Endothelial cell (in vitro differentiated cells): ENCODE measurements around the gene TIMP2. TPM values are rescaled to one million over a fixed set of nuclear protein-coding genes. Genes with fewer than 3 reads are reported as not detected.
"Not testable (repeated sequence)": the region's sequence is repeated elsewhere in the genome, so short reads cannot be mapped to it uniquely, and the experiment has no call there.

Experiments used
- DNase-seq: peaks from one replicate; pipeline ENCODE4 v3.0.0; 2021; ENCODE audit warnings: low spot score
- H3K27ac Mint-ChIP-seq: one replicate; pipeline ENCODE4 v1.8.0; 2021; ENCODE audit warnings: mixed read lengths, inconsistent platforms; ENCODE audit not compliant: unreplicated experiment
- H3K27me3 Mint-ChIP-seq: one replicate; pipeline ENCODE4 v1.8.0; 2021; ENCODE audit warnings: mild to moderate bottlenecking, moderate library complexity, mixed read lengths, inconsistent platforms; ENCODE audit not compliant: unreplicated experiment
- H3K36me3 Mint-ChIP-seq: one replicate; pipeline ENCODE4 v1.8.0; 2021; ENCODE audit warnings: mild to moderate bottlenecking, low read depth, mixed read lengths, inconsistent platforms; ENCODE audit not compliant: unreplicated experiment
- H3K4me1 Mint-ChIP-seq: one replicate; pipeline ENCODE4 v1.8.0; 2021; ENCODE audit warnings: mild to moderate bottlenecking, mixed read lengths, inconsistent platforms; ENCODE audit not compliant: unreplicated experiment
- H3K4me3 Mint-ChIP-seq: one replicate; pipeline ENCODE4 v1.8.0; 2021; ENCODE audit warnings: mild to moderate bottlenecking, mixed read lengths, inconsistent platforms; ENCODE audit not compliant: unreplicated experiment
- H3K9me3 Mint-ChIP-seq: one replicate; pipeline ENCODE4 v1.8.0; 2021; ENCODE audit warnings: mixed read lengths, inconsistent platforms; ENCODE audit not compliant: unreplicated experiment
- CTCF ChIP-seq: fragments of 200-600 bp; sonication (generic); IDR thresholded peaks from one replicate; pipeline ENCODE4 v1.5.0; 2021; ENCODE audit warnings: antibody characterized with exemption; ENCODE audit not compliant: unreplicated experiment
- total RNA-seq: library from RNA; stranded (reverse); fragmentation: NEBNext Ultra II Directional; extraction: Animal tissue kit (Norgen Biotek cat#: 25700); gene quantifications from one replicate; pipeline ENCODE4 v1.2.1, GENCODE V29; 2021; ENCODE audit not compliant: unreplicated experiment

Gene TIMP2
- total RNA-seq, 1 donor from 2014 or later = 41.5 TPM

GRCh38 chr17:78878261-78878660 lies 46.9 kb downstream of the TIMP2 start:
- no peak for TF ChIP-seq CTCF
- Mint-ChIP-seq H3K27me3 (peaks cover 15% of the 10 kb centered on the region), H3K4me3 (no peak overlapping the region), H3K4me1 (peaks cover 28% of the 10 kb centered on the region), H3K9me3 (no peaks in the 10 kb centered on the region), H3K36me3 (peaks cover 6% of the 10 kb centered on the region), H3K27ac (no peak overlapping the region)
- no peak for DNase-seq

GRCh38 chr17:78876954-78877517 lies 48.2 kb downstream of the TIMP2 start:
- H3K4me1 Mint-ChIP-seq = peaks cover 22% of the 10 kb centered on the region
- H3K4me3 Mint-ChIP-seq, H3K36me3 Mint-ChIP-seq, DNase-seq, H3K9me3 Mint-ChIP-seq: not testable (repeated sequence)
- peaks cover 11% of the 10 kb centered on the region for H3K27me3 Mint-ChIP-seq
- peak overlapping the region; percentile 76 for H3K27ac Mint-ChIP-seq

GRCh38 chr17:78876094-78876597 lies 49.0 kb downstream of the TIMP2 start:
- peaks cover 22% of the 10 kb centered on the region for H3K4me1 Mint-ChIP-seq
- peaks cover 6% of the 10 kb centered on the region for H3K36me3 Mint-ChIP-seq
- H3K9me3 Mint-ChIP-seq = no peaks in the 10 kb centered on the region
- no peak for DNase-seq
- peak overlapping the region; percentile 91 for H3K27ac Mint-ChIP-seq
- TF ChIP-seq CTCF = no peak
- H3K27me3 Mint-ChIP-seq = peaks cover 9% of the 10 kb centered on the region
- no peak overlapping the region for H3K4me3 Mint-ChIP-seq

GRCh38 chr17:78875363-78876093 lies 49.7 kb downstream of the TIMP2 start:
- H3K4me3 Mint-ChIP-seq = no peak overlapping the region

More at GRCh38 chr17:78875363-78876093, 49.7 kb downstream of the TIMP2 start:
- H3K9me3 Mint-ChIP-seq = no peaks in the 10 kb centered on the region
- peaks cover 22% of the 10 kb centered on the region for H3K4me1 Mint-ChIP-seq
- H3K27me3 Mint-ChIP-seq = peaks cover 9% of the 10 kb centered on the region
- no peak for DNase-seq
- H3K27ac Mint-ChIP-seq = peak overlapping the region; percentile 91
- peaks cover 6% of the 10 kb centered on the region for H3K36me3 Mint-ChIP-seq
- TF ChIP-seq CTCF = no peak
